ENCODE results near the gene KCNIP2. TPM values are rescaled to one million over a fixed set of nuclear protein-coding genes. Genes with fewer than 3 reads are reported as not detected.

Gene KCNIP2
- polyA plus RNA-seq, 1 donor = 6.2 TPM

DNA sequence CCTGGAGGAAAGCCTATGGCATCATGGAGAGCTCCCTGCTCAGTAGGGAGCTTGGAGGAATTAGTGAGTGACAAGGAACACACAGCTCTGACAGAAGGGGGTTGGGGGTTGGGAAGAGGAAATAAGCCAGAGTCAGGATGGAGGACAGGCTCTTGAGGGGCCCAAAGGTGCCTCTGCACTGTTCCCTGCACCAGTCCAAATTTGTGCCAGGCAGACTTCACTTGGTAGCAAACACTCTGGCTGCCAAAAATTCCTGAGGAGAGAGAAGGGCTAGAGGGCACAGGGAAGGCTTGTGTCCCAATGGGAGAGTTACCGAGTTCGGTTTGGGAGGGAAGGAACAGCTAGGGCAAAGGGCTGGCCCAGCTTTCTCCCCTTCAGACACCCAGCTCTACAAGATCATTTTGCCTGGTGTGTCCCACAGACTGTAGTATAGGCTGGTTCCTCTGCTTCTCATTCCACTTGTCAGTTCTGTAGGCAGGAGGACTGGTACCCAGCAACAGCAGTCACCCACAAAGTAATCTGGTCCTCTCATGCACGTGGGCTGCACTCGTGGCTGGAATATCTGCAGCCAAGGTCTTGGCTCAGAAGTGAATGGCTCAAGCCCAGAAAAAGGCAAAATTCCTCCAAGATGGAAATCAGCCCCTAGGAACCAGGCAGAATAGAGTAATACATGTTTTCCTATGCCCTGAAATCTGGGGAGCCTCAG, 8.0 kb upstream of the KCNIP2 start:
- DNase-seq = no peak

DNA sequence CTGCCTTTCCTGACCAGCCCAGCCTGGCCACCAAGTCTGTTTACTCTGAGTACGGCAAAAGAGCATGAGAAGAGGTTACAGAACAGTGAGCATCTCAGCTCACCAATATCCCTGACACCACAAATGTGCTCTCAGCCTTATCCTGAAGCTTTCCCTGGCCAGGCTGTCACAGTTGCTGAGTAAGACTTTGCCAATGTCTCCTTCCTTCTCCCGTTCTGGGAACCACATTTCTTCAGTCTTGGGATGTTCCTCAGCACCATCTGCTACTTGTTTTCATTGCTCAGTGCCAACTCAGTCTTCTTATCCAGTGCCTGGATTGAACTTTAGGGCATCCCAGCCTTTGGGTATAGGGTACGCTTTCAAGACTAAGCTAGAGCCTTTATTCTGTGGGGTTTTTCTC, 7.1 kb upstream of the KCNIP2 start:
- DNase-seq = no peak

GRCh38 chr10:101848894-101849351, 5.3 kb upstream of the KCNIP2 start:
- no peak for DNase-seq

DNA sequence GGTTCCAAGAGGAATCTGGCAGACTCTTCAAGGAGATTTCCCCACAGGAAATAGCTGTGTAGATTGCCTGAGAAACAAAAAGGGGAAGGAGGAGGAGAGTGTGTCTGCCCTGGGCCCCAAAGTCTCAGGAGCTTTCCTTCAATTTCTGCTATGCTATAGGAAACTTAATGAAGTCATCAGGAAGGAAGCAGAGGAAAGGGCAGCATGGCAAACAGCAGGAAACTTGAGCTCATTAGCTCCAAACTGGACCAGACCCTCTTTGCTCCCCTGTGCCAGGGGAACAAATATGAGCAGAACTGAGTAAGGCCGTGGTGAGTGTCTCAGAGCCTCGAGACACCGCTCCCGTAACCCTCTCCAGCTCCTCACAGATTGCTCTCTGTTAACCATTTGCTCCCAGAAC, 4.8 kb upstream of the KCNIP2 start:
- no peak for DNase-seq

- no peak for DNase-seq
Measured at GRCh38 chr10:101845893-101846292, 2.3 kb upstream of the KCNIP2 start.

GRCh38 chr10:101841826-101842225, 1.8 kb downstream of the KCNIP2 start:
- DNase-seq = no peak

DNA sequence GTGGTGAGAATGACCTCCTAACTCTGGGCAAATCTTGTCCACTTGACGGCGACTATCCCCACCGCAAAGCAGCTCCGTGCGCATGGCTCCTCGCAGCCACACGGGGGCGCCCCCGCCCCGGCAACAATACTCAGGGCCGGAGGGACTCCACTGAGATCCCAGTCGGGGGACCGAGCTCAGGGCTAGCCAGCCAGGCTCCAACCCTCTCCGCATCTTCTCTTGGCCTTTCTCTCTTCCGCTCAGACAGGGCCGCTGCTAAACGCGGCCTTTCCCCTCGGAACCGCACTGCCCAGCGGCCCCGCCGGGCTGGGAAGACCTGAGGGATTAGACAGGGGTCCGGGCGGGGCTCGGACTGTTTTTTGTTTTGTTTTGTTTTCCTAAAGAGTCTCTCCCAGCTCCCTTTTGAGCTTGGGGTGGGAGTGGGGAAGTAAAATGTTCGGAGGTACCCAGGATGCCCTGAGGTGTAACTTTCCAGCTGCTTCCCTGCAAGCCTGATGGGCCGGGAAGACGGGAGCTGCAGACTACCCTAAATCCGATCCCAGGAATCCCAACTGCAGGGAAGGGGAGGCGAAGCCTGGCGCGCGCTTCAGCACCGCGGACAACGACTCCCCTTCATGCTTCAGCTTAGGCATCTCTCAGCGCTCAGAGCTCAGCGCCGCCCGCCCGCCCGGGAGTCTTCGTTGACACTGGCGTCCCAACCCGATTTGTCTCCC, 2.7 kb downstream of the KCNIP2 start:
- peak; percentile 89 for DNase-seq

DNA sequence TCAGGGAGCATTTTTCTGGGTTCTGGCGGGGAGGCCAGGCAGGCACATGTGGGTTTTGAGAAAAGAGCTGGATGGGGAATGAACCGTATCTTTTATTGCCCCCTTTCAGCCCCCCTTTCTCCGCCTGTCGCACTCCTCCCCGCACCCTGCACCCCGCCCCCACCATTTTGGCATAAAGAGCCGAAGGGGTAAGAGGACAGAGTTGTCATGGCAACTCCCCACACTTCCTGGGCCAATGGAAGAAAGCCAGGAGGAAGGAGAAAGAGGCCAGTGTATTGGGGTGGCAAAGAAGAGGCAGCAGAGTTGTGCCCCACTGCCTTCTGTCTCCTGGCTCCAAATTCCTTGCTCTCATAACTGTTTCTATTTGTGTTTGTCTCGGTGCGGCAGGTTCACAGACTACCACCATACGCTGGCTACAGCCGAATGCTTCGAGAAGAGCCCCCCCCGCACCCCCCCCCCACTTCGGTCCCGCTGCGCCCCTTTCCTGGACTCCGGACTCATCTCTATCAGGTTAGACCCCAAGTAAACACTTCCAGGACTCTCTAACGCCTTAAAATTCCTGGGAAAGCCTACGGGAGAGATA, 3.4 kb downstream of the KCNIP2 start:
- DNase-seq = no peak

GRCh38 chr10:101839416-101840063, 4.1 kb downstream of the KCNIP2 start:
- no peak for DNase-seq

- no peak for DNase-seq
Measured at GRCh38 chr10:101839002-101839401, 4.6 kb downstream of the KCNIP2 start.

- DNase-seq = no peak
Measured at GRCh38 chr10:101838416-101838970, 5.1 kb downstream of the KCNIP2 start.

GRCh38 chr10:101837748-101838147, 5.9 kb downstream of the KCNIP2 start:
- no peak for DNase-seq

GRCh38 chr10:101835362-101835761, 8.2 kb downstream of the KCNIP2 start:
- no peak for DNase-seq

DNA sequence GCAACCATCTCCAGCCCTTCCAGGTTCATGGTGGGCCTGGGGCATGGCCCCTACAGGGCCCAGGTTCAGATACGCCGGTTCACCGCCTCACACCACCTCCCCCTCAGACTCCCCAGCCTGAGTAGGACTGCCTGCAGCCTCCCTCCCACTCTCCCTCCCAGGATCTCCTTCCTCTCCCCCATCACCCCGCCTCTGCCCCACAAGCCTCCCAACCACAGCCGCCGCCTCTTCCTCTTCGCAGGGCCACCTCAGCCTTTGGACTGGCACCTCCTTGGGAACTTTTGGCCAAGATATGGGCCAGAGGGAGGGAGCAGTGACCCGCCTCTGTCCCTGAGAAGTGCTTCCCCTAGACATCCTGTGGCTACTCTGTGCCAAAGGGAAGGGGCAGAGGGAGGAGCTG, 9.3 kb downstream of the KCNIP2 start:
- DNase-seq = no peak

GRCh38 chr10:101833466-101833865, 10.1 kb downstream of the KCNIP2 start:
- no peak for DNase-seq

GRCh38 chr10:101832325-101832771, 11.3 kb downstream of the KCNIP2 start:
- DNase-seq = no peak

GRCh38 chr10:101831169-101831811, 12.3 kb downstream of the KCNIP2 start:
- no peak for DNase-seq

DNA sequence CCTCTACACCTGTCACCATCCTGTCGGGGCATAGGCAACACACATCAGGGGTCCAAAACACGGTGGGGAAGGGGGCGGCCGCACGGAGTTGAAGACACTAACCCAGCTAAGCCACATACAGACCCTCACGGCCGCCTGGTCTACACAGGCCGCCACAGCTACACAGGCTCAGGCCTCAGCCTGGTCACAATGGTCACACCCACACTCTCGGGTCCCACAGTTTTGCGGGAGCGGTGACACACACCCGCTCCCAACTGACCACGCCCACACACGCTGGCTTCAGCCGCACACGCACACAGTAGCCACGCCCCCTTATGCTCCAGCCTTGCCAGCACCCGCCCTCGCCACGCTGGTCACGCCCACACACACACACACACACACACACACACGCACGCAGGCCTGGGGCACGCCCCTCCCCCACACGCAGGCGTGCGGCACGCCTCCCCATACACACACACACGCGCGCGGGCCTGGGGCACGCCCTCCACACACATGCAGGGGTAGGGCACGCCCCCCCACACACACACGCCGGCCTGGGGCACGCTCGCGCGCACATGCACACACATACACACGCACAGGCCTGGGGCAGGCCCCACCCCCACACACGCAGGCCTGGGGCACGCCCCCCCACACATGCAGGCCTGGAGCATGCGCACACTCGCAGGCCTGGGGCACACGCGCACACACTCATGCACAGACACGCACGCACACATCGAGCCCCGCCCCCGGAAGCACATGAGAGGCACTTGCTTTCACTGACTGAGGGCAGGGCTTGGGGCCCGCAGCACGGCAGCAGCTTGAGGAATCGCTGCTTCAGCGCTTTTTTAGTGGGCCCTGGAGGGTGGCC, 13.1 kb downstream of the KCNIP2 start:
- peak; percentile 85 for DNase-seq

GRCh38 chr10:101829561-101830315, 13.9 kb downstream of the KCNIP2 start:
- no peak for DNase-seq
